Activated B cell treated with CpG ODN at 0.5 μM for 24 hours (primary cell): ENCODE results near the gene NPM3. TPM values are rescaled to one million over a fixed set of nuclear protein-coding genes. Genes with fewer than 3 reads are reported as not detected.

Experiments
- ATAC-seq: fragments of 200-7000 bp; cut with Tn5 transposase; one replicate; pipeline ENCODE4 v1.10.0; 2021; ENCODE audit warnings: low read depth, mild to moderate bottlenecking, moderate library complexity
- CTCF ChIA-PET: fragments of 350-600 bp; sonication (Branson Sonifier 250); formaldehyde crosslinking; loops from one replicate; lab custom pipeline; 2021; ENCODE audit warnings: antibody characterized with exemption; lab: Charles Lee
- POLR2A ChIA-PET: fragments of 350-600 bp; sonication (Branson Sonifier 250); formaldehyde crosslinking; loops from one replicate; lab custom pipeline; 2021; ENCODE audit warnings: antibody characterized with exemption; lab: Charles Lee
- DNase-seq: peaks from one replicate; pipeline ENCODE4 v3.0.0; 2022
- H3K27ac Mint-ChIP-seq: one replicate; pipeline ENCODE4 v1.8.0; 2020; ENCODE audit warnings: mixed read lengths
- H3K27me3 Mint-ChIP-seq: one replicate; pipeline ENCODE4 v1.8.0; 2021; ENCODE audit warnings: mixed read lengths
- H3K36me3 Mint-ChIP-seq: one replicate; pipeline ENCODE4 v1.8.0; 2021; ENCODE audit warnings: low read depth, mixed read lengths
- H3K4me1 Mint-ChIP-seq: one replicate; pipeline ENCODE4 v1.8.0; 2021; ENCODE audit warnings: mixed read lengths
- H3K4me3 Mint-ChIP-seq: one replicate; pipeline ENCODE4 v1.8.0; 2020; ENCODE audit warnings: mild to moderate bottlenecking, mixed read lengths
- H3K9me3 Mint-ChIP-seq: one replicate; pipeline ENCODE4 v1.8.0; 2020; ENCODE audit warnings: mixed read lengths
- CTCF ChIP-seq: fragments of 200-600 bp; IDR thresholded peaks from one replicate; pipeline ENCODE4 v1.8.0; 2022; ENCODE audit warnings: antibody characterized with exemption, mild to moderate bottlenecking
- intact Hi-C: fragments of 100-400 bp; cut with micrococcal nuclease; formaldehyde crosslinking; loops from one replicate; pipeline ENCODE4 v1.15.1; 2024
- total RNA-seq: library from RNA; stranded (reverse); gene quantifications from 2 replicates; pipeline ENCODE4 v1.2.3, GENCODE V29; 2022

NPM3 gene
- total RNA-seq, 1 donor from 2014 or later = 48.1 TPM

- ChIA-PET POLR2A (interaction anchor here (0.6 to 4.5 kb wide), 10 partner anchors 12 to 926 kb away, joined by 3 to 96 read pairs (median 4); partner anchors contain the start of gene NPM3), CTCF (interaction anchor here (1.3 to 4.8 kb wide), 2 partner anchors 20 to 24 kb away, joined by 3 to 26 read pairs; no protein-coding TSS in a partner anchor)
- no peak for ATAC-seq
- Mint-ChIP-seq H3K4me1 (peaks cover 50% of the 10 kb centered on the region), H3K27ac (peak overlapping the region; percentile 99), H3K9me3 (no peaks in the 10 kb centered on the region), H3K36me3 (peaks cover 42% of the 10 kb centered on the region), H3K4me3 (peak overlapping the region; percentile 98), H3K27me3 (no peaks in the 10 kb centered on the region)
- no peak for DNase-seq
- no peak for TF ChIP-seq CTCF
- intact Hi-C loops = no loop called here
Measured at GRCh38 chr10:101816913-101817336, 33.7 kb upstream of the NPM3 start.

GRCh38 chr10:101816376-101816775 lies 33.1 kb upstream of the NPM3 start:
- TF ChIP-seq CTCF = no peak
- H3K27ac Mint-ChIP-seq = peak overlapping the region; percentile 99
- no peaks in the 10 kb centered on the region for H3K27me3 Mint-ChIP-seq
- H3K4me3 Mint-ChIP-seq = peak overlapping the region; percentile 98
- peaks cover 46% of the 10 kb centered on the region for H3K36me3 Mint-ChIP-seq
- POLR2A ChIA-PET = interaction anchor here (1.1 to 4.5 kb wide), 5 partner anchors 10 to 155 kb away, joined by 3 to 96 read pairs (median 43); partner anchors contain the start of gene NPM3
- no peaks in the 10 kb centered on the region for H3K9me3 Mint-ChIP-seq
- ATAC-seq = no peak
- peaks cover 50% of the 10 kb centered on the region for H3K4me1 Mint-ChIP-seq
- CTCF ChIA-PET = interaction anchor here (1.0 to 4.8 kb wide), 4 partner anchors 20 to 74 kb away, joined by 3 to 26 read pairs (median 4); no protein-coding TSS in a partner anchor
- DNase-seq = no peak
- intact Hi-C loops = no loop called here

- no peak for TF ChIP-seq CTCF
- Mint-ChIP-seq H3K4me3 (peak overlapping the region; percentile 98), H3K27ac (peak overlapping the region; percentile 99), H3K4me1 (peaks cover 61% of the 10 kb centered on the region), H3K36me3 (peaks cover 61% of the 10 kb centered on the region), H3K27me3 (no peaks in the 10 kb centered on the region), H3K9me3 (no peaks in the 10 kb centered on the region)
- ATAC-seq (peak; percentile 26), DNase-seq (no peak)
- intact Hi-C loops = loop anchor here (1.0 to 2.0 kb wide), 6 partner anchors 10 to 580 kb away; partner anchors contain the start of genes FBXW4, NFKB2 and NPM3
- POLR2A ChIA-PET = interaction anchor here (0.6 to 1.9 kb wide), 4 partner anchors 9 to 89 kb away, joined by 3 to 6 read pairs (median 4); partner anchors contain the start of gene NPM3
- CTCF ChIA-PET = interaction anchor here (0.6 to 1.3 kb wide), 5 partner anchors 22 to 673 kb away, joined by 3 to 5 read pairs (median 3); no protein-coding TSS in a partner anchor
Measured at GRCh38 chr10:101814466-101815071, 31.3 kb upstream of the NPM3 start.

GRCh38 chr10:101812606-101813005 lies 29.4 kb upstream of the NPM3 start:
- no peak for ATAC-seq
- no peak overlapping the region for H3K27ac Mint-ChIP-seq
- TF ChIP-seq CTCF = no peak
- no peak for DNase-seq
- intact Hi-C loops = no loop called here
- H3K4me1 Mint-ChIP-seq = peaks cover 50% of the 10 kb centered on the region
- peaks cover 75% of the 10 kb centered on the region for H3K36me3 Mint-ChIP-seq
- ChIA-PET CTCF (interaction anchor here (1.1 to 1.5 kb wide), 3 partner anchors 29 to 197 kb away, joined by 3 to 8 read pairs (median 4); no protein-coding TSS in a partner anchor), POLR2A (interaction anchor here (0.9 kb wide), 1 partner anchor 16 kb away, joined by 3 read pairs; no protein-coding TSS in a partner anchor)
- H3K27me3 Mint-ChIP-seq = no peaks in the 10 kb centered on the region
- H3K9me3 Mint-ChIP-seq = no peaks in the 10 kb centered on the region
- no peak overlapping the region for H3K4me3 Mint-ChIP-seq

- ChIA-PET POLR2A (interaction anchor here (1.0 to 2.3 kb wide), 2 partner anchors 8 to 20 kb away, joined by 3 to 5 read pairs; no protein-coding TSS in a partner anchor), CTCF (no interaction called here)
- no peak overlapping the region for H3K4me3 Mint-ChIP-seq
- no peak for TF ChIP-seq CTCF
- peaks cover 77% of the 10 kb centered on the region for H3K36me3 Mint-ChIP-seq
- H3K9me3 Mint-ChIP-seq = no peaks in the 10 kb centered on the region
- H3K27me3 Mint-ChIP-seq = no peaks in the 10 kb centered on the region
- ATAC-seq = no peak
- no peak for DNase-seq
- peaks cover 11% of the 10 kb centered on the region for H3K4me1 Mint-ChIP-seq
- no peak overlapping the region for H3K27ac Mint-ChIP-seq
- intact Hi-C loops = no loop called here
Measured at GRCh38 chr10:101807158-101807557, 23.9 kb upstream of the NPM3 start.
